ENCODE data around the gene PFN4. TPM values are rescaled to one million over a fixed set of nuclear protein-coding genes. Genes with fewer than 3 reads are reported as not detected.
"Not testable (repeated sequence)": the region's sequence is repeated elsewhere in the genome, so short reads cannot be mapped to it uniquely, and the experiment has no call there.

Gene PFN4
- total RNA-seq, 1 donor from 2014 or later: not detected

DNA sequence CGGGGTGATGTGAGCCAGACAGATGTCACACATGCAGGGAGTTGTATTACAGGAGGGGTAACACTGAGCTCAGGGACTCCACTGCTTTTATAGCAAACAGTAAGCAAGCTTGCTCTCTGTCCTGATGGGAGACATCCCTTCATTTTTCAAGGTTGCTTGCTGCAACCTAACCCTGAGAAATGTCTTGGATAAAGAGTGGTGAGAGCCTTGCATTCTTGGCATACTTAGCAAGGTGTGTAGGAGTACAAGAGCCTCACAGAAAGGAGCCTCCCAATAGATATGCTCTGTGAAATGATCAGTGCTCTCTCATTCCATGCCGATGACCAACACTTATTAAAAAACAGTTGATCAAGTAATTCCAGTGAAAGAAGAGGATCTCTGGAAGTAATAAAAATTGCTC, 8.1 kb downstream of the PFN4 start:
- intact Hi-C loops (cut with micrococcal nuclease): no loop called here

GRCh38 chr2:24111407-24111901, 11.7 kb downstream of the PFN4 start:
- intact Hi-C loops (cut with micrococcal nuclease): no loop called here

DNA sequence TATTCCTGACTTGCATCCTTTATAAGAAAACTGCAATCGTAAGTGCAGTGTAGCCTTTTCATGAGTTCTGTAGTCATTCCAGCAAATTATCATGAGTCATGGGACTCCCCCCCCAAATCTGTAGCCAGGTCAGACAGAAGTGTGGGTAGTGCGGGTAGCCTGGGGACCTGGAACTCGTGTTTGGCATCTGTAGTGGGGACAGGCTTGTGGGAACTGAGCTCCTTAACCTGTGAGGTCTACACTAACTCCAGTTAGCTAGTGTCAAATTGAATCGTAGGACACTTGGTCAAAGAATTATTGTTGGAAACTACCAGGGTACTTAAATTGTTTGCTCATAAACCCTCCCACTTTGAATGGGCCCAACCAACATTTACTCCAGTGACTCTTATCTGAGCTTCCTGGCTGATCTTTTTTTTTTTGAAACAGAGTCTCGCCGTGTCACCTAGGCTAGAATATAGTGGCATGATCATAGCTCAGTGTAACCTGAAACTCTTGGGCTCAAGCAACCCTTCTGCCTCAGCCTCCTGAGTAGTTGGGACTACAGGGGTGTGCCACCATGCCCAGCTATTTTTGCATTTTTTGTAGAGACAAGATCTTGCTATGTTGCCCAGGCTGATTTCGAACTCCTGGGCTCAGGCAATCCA, 12.4 kb downstream of the PFN4 start:
- intact Hi-C loops (cut with micrococcal nuclease): no loop called here

GRCh38 chr2:24109431-24109830, 13.7 kb downstream of the PFN4 start:
- intact Hi-C loops (cut with micrococcal nuclease): not testable (repeated sequence)

GRCh38 chr2:24107336-24107735, 15.8 kb downstream of the PFN4 start:
- intact Hi-C loops (cut with micrococcal nuclease): no loop called here

DNA sequence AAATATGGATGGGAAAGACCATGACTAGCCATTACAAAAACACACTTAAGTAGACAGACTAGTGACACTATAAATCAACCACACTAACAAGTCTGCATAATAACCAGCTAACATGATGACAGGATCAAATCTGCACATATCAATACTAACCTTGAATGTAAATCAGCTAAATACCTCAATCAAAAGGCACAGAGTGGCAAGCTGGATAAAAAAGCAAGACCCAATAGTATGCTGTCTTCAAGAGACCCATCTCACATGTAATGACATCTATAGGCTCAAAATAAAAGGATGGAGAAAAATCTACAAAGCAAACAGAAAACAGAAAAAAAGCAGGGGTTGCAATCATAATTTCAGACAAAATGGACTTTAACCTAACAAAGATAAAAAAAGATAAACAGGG, 16.3 kb downstream of the PFN4 start:
- intact Hi-C loops (cut with micrococcal nuclease): no loop called here

DNA sequence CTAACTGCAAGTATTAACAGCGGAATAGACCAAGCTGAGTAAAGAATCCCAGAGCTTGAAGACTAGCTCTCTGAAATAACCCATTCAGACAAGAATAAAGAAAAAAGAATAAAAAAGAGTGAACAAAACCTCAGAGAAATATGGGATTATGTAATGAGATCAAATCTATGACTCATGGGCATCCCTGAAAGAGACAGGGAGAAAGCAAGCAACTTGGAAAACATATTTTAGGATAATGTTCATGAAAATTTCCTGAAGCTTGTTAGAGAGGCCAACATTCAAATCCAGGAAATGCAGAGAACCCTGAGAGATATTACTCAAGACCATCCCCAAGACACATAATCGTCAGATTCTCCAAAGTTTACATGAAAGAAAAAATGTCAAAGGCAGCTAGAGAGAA, 17.3 kb downstream of the PFN4 start:
- intact Hi-C loops (cut with micrococcal nuclease): no loop called here

DNA sequence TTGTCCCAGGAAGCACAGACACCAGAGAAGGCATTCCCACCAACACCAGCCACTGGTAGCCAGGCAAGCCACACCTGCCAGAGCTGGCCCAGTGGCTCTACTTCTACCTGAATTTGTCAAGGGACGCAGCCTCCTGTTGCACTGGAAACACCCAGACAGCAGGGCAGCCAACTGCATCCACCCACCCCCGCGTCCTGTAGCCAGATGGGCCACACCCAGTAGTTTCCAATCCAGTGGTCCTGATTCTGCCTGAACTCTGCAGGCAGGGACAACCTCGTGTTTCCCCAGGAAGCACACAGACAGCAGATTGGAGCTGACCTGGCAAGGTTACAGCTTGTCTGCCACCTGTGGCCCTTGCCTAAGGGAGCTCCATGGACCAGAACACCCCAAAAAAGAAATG, 18.2 kb downstream of the PFN4 start:
- intact Hi-C loops (cut with micrococcal nuclease): no loop called here

GRCh38 chr2:24104110-24104650, 19.0 kb downstream of the PFN4 start:
- intact Hi-C loops (cut with micrococcal nuclease): no loop called here

GRCh38 chr2:24102677-24103076, 20.5 kb downstream of the PFN4 start:
- intact Hi-C loops (cut with micrococcal nuclease): no loop called here

- intact Hi-C loops (cut with micrococcal nuclease): no loop called here
Measured at GRCh38 chr2:24101992-24102391, 21.1 kb downstream of the PFN4 start.

DNA sequence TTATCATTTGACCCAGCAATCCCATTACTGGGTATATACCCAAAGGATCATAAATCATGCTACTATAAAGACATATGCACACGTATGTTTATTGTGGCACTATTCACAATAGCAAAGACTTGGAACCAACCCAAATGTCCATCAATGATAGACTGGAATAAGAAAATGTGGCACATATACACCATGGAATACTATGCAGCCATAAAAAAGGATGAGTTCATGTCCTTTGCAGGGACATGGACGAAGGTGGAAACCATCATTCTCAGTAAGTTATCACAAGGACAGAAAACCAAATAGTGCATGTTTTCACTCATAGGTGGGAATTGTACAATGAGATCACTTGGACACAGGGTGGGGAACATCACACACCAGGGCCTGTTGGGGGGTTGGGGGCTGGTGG, 22.4 kb downstream of the PFN4 start:
- intact Hi-C loops (cut with micrococcal nuclease): not testable (repeated sequence)

GRCh38 chr2:24095171-24095677, 27.9 kb downstream of the PFN4 start:
- intact Hi-C loops (cut with micrococcal nuclease): not testable (repeated sequence)

GRCh38 chr2:24093270-24093669, 29.9 kb downstream of the PFN4 start:
- intact Hi-C loops (cut with micrococcal nuclease): not testable (repeated sequence)

DNA sequence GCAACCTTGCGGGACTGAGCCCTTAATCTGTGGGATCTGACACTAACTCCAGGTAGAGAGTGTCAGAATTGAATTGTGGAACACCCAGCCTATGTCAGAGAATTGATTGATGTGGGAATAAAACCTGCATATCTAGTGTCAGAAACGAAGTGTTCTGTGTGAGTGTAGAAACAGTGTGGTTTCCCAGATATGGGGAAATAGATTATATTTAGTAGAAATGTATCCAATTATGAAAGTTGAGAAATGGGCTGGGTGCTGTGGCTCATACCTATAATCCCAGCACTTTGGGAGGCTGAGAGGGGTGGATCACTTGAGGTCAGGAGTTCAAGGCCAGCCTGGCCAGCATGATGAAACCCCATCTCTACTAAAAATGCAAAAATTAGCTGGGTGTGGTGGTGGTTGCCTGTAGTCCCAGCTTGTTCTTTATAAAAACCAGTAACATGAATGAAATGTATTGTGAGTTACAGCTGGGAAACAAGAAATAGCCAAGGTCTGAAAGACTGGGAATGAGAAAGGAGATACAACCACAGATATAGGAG, 34.2 kb downstream of the PFN4 start:
- intact Hi-C loops (cut with micrococcal nuclease): no loop called here

GRCh38 chr2:24087032-24087431, 36.1 kb downstream of the PFN4 start:
- intact Hi-C loops (cut with micrococcal nuclease): no loop called here

DNA sequence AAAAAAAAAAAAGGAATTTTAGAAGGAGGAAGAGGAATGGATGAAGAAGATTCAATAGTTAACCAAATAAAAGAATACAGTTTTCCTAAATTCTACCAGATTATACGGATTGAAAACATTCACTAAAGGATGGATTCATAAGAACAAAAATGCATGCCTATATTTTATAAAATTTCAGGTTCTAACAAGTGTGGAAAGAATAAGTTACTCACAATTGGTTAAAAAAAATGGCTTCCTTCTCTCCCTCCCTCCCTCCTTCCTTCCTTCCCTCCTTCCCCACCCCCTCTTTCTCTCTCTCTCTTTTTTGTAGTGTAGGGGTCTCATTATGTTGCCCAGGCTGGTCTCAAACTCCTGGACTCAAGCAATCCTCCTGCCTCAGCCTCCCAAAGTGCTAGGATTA, 36.9 kb downstream of the PFN4 start:
- intact Hi-C loops (cut with micrococcal nuclease): no loop called here

GRCh38 chr2:24085200-24085489, 38.0 kb downstream of the PFN4 start:
- intact Hi-C loops (cut with micrococcal nuclease): loop anchor here (2.0 kb wide), 3 partner anchors 38 to 276 kb away; partner anchors contain the start of genes FAM228B, ITSN2, PFN4 and WDCP

DNA sequence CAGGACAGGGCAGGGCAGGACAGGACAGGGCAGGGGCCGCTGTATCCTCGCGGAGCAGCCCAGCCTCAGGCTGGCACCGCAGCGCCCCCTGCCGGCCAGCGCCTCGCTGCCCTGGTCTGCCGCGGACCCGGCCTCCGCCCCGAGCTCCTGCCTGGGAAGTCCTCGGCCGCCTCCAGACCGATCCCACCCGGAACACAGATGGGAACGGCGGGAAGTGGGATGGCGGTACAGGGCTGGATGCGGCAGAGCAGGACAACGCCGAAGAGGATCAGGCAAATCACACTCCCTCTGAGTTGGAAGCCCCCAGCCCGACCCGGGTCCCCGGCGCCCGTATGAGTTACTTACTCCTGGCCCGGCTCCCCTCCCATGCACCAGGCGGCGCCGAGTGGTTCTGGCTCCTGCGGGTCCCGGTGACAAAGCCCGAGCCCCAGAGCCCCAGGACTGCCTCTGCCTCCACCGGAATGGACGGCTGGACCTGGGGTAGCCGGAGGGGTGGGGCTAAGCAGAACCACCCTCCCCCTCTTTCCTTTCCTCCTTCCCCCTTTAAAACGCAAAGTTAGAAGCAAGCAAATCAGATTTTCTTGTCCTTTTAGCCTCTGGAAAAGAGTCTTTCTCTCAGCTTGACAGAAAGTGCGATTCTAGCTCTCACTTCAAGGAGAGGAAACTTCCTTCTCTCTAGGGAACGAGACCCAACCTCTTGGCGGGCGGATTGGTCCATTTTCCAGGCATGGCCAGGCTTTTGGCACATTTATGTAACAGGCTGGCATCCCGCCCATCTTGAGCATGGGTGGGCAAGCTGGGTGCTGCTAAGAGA, 38.5 kb downstream of the PFN4 start, which contains the start of gene TP53I3:
TP53I3 (minus strand) TSS at position 449 of the 814 bp plus-strand sequence. CDS start 508 bp downstream, outside the sequence.
- intact Hi-C loops (cut with micrococcal nuclease): loop anchor here (1.0 to 2.0 kb wide), 8 partner anchors 8 to 298 kb away; partner anchors contain the start of genes ATAD2B, FAM228B, ITSN2 and PFN4

GRCh38 chr2:24083567-24084385, 39.4 kb downstream of the PFN4 start:
- intact Hi-C loops (cut with micrococcal nuclease): loop anchor here (1.0 to 2.0 kb wide), 8 partner anchors 7 to 299 kb away; partner anchors contain the start of genes ATAD2B, FAM228B, ITSN2 and PFN4

Data from T-helper 1 cell treated with Interleukin-12 subunit alpha and Interleukin-12 subunit beta and Interleukin-4 antibody, amounts not matched to agents 30 ng/mL and 1 ng/mL, for 36 hours (primary cell).